ENCODE data around the gene DGKD. TPM values are rescaled to one million over a fixed set of nuclear protein-coding genes. Genes with fewer than 3 reads are reported as not detected.

Gene DGKD
- total RNA-seq, 1 donor from 2014 or later = 15.3 TPM

DNA sequence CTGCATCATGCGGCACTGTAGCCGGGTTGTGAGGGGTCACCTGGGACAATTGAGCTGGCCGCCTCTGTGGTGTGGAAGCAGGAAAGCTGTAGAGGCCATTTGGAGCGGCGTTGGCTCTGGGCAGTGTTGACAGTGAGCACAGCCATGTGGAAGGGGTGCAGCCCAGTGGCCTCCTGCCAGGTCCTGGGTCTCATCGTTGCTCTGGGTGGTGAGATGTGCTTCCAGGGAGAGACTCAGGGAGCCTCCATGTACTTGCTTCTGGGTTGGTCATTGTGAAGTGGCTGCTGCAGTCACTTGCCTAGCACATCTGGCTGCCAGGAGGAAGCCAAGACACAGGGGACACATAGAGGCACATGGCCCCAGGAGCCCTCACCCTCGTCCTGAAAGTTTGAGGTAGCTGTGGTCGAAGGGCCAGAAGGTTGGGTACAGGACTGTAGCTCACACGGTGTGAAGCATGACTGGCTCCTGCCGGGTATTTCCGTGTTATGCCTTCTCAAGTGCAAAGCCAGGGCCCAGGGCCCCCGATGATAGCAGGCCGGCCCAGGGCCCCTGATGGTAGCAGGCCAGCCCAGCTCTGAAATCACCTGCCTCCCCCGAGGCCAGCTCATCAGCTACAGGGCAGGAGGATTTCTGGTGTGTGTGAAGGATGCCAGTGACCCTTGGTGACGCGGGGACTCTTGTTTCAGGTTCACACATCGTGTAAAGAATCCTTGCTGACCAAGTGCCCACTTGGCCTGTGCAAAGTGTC is 82.6 kb downstream of the DGKD start:
- H3K4me3 Mint-ChIP-seq (ENCODE audit: unreplicated experiment) = no peak overlapping the region
- TF ChIP-seq, protein P1, sequence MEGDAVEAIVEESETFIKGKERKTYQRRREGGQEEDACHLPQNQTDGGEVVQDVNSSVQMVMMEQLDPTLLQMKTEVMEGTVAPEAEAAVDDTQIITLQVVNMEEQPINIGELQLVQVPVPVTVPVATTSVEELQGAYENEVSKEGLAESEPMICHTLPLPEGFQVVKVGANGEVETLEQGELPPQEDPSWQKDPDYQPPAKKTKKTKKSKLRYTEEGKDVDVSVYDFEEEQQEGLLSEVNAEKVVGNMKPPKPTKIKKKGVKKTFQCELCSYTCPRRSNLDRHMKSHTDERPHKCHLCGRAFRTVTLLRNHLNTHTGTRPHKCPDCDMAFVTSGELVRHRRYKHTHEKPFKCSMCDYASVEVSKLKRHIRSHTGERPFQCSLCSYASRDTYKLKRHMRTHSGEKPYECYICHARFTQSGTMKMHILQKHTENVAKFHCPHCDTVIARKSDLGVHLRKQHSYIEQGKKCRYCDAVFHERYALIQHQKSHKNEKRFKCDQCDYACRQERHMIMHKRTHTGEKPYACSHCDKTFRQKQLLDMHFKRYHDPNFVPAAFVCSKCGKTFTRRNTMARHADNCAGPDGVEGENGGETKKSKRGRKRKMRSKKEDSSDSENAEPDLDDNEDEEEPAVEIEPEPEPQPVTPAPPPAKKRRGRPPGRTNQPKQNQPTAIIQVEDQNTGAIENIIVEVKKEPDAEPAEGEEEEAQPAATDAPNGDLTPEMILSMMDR (IDR thresholded peaks at IDR 0.05; ENCODE audit: unreplicated experiment) = no peak
- DNase-seq (ENCODE audit: low spot score) = no peak

DNA sequence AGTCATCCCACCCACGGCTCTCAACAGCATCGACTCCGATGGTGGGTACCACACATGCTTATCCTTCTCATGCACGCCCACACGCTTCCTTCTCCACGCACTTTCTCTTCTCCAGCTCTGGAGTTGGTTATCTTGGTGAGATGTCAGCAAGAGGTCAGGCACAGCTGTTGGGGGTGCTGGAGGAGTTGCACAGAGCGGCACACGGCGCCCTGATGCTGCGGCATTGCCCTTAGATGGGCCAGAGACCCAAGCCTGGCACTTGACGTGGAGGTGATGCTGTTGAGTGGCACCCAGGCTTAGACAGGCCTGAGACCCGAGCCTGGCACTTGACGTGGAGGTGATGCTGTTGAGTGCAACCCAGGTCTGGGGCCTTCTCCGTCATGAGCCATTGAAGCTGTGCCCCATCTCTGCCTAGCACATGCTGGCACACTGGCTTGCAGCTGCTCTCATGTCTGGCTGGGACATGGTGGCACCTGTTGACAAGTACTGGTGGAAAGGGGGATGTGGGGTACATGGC is 83.2 kb downstream of the DGKD start:
- Mint-ChIP-seq H3K27ac (ENCODE audit: unreplicated experiment) (no peak overlapping the region), H3K27me3 (ENCODE audit: unreplicated experiment) (no peaks in the 10 kb centered on the region)

More for the DNA sequence above, 82.6 kb downstream of the DGKD start:
- Mint-ChIP-seq H3K9me3 (ENCODE audit: unreplicated experiment) (no peaks in the 10 kb centered on the region), H3K27ac (ENCODE audit: unreplicated experiment) (no peak overlapping the region), H3K36me3 (ENCODE audit: low read depth, unreplicated experiment) (peaks cover 7% of the 10 kb centered on the region), H3K27me3 (ENCODE audit: unreplicated experiment) (no peaks in the 10 kb centered on the region), H3K4me1 (ENCODE audit: unreplicated experiment) (no peaks in the 10 kb centered on the region)

DNA sequence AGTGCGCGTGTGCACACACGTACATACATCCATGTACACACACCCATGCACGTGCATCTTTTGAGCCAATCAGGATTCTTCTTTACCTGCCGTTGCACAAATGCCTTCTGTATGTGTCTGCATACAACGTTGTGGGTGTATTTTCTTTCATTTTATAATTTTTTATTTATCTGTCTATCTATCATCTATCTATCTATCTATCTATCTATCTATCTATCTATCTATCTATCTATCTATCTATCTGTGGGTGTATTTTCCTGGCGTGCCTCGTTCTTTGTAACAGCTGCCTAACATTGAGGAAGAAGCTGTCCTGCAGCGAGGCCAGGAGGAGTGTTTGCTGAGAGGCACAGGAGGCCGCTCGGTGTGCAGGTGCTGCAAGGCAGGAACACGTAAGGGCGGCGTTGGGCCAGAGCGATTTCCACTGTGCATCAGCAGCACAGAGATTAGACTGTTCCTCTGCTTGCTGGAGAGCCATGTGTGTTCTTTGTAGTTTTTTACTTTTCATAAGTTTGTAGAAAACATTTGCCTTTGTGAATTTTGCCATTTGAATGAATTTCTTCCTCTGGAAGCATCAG is 84.4 kb downstream of the DGKD start:
- TF ChIP-seq, protein P1 (IDR thresholded peaks at IDR 0.05; ENCODE audit: unreplicated experiment) = no peak
- Mint-ChIP-seq H3K4me1 (ENCODE audit: unreplicated experiment) (no peaks in the 10 kb centered on the region), H3K27ac (ENCODE audit: unreplicated experiment) (no peak overlapping the region), H3K9me3 (ENCODE audit: unreplicated experiment) (no peaks in the 10 kb centered on the region), H3K27me3 (ENCODE audit: unreplicated experiment) (no peaks in the 10 kb centered on the region), H3K36me3 (ENCODE audit: low read depth, unreplicated experiment) (peaks cover 7% of the 10 kb centered on the region), H3K4me3 (ENCODE audit: unreplicated experiment) (no peak overlapping the region)
- no peak for DNase-seq (ENCODE audit: low spot score)

More for the DNA sequence above, 83.2 kb downstream of the DGKD start:
- DNase-seq (ENCODE audit: low spot score) = no peak
- Mint-ChIP-seq H3K4me1 (ENCODE audit: unreplicated experiment) (no peaks in the 10 kb centered on the region), H3K36me3 (ENCODE audit: low read depth, unreplicated experiment) (peaks cover 7% of the 10 kb centered on the region), H3K4me3 (ENCODE audit: unreplicated experiment) (no peak overlapping the region), H3K9me3 (ENCODE audit: unreplicated experiment) (no peaks in the 10 kb centered on the region)
- TF ChIP-seq, protein P1 (IDR thresholded peaks at IDR 0.05; ENCODE audit: unreplicated experiment) = no peak

DNA sequence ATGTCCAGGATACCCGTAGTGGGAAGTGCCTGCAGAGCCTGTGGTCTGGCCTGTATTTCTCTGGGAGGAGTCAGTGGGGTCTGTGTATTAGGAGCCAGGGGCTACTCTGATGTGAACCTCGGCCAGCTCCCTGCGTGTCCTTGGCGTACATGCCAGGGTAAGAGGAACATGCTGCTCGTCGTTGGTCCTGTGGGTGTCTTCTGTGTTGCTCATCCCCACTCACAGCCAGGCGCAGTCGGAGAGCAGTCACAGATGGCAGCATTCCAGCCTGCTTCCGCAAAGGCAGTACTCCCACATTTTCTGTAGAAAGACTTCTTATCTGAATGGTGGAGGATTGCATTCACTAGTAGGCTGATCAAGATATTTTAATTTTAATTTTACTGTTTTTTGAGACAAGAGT is 84.9 kb downstream of the DGKD start:
- Mint-ChIP-seq H3K4me1 (ENCODE audit: unreplicated experiment) (no peaks in the 10 kb centered on the region), H3K9me3 (ENCODE audit: unreplicated experiment) (no peaks in the 10 kb centered on the region), H3K36me3 (ENCODE audit: low read depth, unreplicated experiment) (peaks cover 7% of the 10 kb centered on the region), H3K4me3 (ENCODE audit: unreplicated experiment) (no peak overlapping the region), H3K27me3 (ENCODE audit: unreplicated experiment) (no peaks in the 10 kb centered on the region), H3K27ac (ENCODE audit: unreplicated experiment) (no peak overlapping the region)
- DNase-seq (ENCODE audit: low spot score) = no peak
- TF ChIP-seq, protein P1 (IDR thresholded peaks at IDR 0.05; ENCODE audit: unreplicated experiment) = no peak

DNA sequence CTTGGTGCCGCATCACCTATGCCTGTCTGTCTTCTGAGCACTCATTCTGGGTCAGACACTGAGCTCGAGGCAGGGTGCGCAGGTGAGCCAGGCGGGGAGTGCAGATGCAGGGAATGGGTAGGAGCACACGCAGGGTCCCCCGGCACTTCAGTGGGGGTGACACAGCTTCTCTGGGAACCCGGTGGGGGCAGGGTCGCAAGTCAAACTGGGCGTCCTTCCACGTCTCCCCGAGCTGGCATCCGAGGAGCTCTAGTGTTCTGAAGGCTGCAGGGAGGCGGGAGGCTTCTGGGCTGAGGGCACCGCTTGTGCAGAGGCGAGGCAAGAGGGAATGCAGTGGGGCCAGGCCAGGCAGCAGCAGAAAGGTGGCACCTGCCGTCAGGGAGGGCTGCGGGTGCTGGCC is 86.0 kb downstream of the DGKD start:
- TF ChIP-seq, protein P1 (IDR thresholded peaks at IDR 0.05; ENCODE audit: unreplicated experiment) = no peak

More for the DNA sequence above, 86.0 kb downstream of the DGKD start:
- H3K27me3 Mint-ChIP-seq (ENCODE audit: unreplicated experiment) = peaks cover 4% of the 10 kb centered on the region
- no peak for DNase-seq (ENCODE audit: low spot score)
- peaks cover 11% of the 10 kb centered on the region for H3K36me3 Mint-ChIP-seq (ENCODE audit: low read depth, unreplicated experiment)
- H3K9me3 Mint-ChIP-seq (ENCODE audit: unreplicated experiment) = no peaks in the 10 kb centered on the region
- H3K27ac Mint-ChIP-seq (ENCODE audit: unreplicated experiment) = no peak overlapping the region
- H3K4me1 Mint-ChIP-seq (ENCODE audit: unreplicated experiment) = no peaks in the 10 kb centered on the region
- H3K4me3 Mint-ChIP-seq (ENCODE audit: unreplicated experiment) = no peak overlapping the region
